Central memory CD4-positive, alpha-beta T cell (primary cell): Measurements from ENCODE around the gene TXNRD2.

Source experiments
- DNase-seq: peaks from one replicate; pipeline ENCODE4 v3.0.0; 2022

Gene TXNRD2

DNA sequence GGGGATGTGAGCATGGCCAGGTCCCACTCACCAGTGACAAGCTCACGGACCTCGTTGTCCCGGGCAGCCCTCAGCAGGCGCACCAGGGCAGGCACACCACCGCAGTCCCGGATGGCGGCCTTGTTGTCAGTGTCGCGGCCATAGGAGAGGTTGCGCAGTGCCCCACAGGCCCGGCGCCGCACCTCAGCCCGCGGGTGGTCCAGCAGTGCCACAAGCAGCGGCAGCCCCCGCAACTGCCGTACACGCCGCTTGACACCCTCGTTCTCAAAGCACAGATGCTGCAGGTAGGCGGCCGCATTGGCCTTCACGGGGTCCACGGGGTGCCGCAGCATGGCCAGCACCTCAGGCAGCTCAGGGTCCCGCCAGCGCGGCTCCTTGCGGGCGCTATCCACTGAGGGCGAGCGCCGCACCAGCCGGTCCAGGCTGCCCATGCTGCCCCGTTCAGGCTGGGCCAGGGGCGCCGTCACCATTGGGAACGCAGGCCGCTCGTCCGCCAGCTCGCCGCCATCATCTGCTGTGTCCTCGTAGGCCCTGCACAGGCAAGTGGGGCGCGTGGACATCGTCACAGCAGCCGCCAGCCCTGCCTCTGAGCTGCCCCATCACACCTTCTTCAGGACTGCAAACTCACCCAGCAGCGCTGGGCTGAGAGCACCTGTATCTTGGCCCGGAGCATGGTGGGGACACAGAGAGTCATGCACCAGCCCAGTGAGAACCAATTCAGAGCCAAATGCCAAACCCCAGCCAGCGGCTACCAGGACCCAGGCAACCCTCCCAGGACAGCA, 38.3 kb upstream of the TXNRD2 start:
- DNase-seq = no peak

DNA sequence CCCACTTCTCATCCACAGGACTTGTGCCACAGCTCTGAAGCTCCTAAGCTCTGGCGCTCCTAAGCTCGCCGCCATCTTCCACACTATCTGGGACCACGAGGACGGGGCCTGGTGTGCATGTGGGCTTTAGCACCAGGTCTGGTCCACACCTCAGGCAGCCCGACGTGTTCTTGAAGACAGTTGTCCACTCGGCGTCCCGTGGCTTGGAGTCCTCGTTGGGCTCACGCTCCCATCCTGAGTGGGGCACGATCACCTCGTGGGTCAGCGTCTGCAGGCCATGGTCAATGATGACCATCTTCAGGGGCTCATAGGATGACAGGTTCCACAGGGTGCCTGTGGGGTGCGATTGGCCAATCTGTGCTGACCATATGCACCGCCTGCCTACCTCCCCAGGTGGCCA, 37.1 kb upstream of the TXNRD2 start:
- no peak for DNase-seq

DNA sequence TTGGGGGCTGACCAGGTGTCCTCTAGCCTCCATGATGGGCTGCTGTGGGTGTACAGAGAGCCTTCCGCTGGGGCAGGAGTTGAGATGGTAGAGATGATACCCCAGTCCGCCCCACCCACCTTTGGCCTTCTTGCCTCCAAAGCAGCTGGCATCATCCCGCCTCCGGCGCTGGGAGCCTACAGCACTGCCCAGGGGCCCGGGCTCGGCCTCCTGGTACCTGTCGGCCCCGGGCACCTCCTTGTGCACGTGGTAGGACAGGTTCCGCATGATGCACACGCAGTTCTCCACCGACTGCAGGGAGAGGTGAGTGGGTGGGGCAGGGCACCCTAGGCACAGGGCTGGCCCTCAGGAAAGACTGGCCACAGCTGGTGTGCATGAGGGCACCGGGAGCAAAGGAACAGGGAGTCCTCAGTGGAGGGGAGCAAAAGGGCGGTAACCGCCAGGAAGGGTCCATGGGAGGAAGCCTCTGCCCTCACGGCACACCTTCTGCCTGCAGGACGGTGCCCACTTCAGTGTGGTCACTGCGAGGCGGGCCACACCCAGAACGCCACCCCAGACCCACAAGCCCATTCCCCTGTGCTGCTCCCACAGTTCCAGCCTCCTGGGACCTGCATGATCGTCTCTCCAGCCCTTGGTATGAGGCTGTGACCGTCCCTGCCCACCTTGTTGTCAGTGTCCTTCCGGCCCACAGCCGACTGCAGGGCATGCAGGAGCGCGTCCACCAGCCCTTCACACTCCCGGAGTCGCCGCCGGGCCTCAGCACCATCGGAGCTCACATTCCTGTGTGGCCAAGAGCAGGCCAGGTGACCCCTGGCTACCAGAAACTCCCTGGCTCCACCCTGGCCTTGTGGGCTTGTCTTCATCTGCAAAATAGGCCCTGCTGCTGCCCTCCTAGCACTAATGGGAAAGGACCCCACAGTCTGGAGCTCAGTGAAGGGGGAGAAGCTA, 36.0 kb upstream of the TXNRD2 start:
- DNase-seq = no peak

DNA sequence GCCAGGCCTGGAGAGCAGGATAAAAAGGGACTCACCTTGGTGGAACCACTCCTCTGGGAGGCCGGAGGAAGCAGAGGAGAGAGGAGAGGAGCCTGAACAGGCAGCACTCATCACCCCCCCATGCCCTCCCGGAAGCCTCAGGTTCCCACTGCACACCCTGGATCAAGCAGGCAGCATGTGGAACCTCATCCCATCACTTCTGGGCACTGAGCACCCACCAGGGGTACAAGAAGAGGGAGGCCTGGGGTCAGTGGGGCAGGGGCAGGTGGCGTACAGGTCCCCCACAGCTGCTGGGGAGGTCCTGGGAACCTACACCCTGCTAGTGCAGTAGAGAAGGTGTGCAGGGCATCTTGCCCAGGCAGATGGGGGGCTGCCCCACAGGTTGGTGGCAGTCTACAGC, 35.1 kb upstream of the TXNRD2 start:
- no peak for DNase-seq

DNA sequence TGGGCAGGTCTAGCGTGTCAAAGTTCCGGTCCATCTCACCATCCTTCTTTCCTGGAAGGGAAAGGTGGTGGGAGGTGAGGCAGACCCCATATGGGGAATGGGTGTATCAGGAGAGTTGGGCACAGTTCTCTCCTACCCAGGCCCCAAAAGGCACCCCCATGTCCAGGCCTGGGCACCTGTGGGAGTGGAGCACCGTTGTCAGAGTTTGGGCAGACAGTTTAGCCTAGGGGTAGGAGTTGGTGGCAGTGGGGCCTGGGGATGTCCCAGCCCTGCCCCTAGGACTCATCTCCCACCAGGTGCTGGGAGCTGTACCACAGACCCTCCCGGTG, 34.1 kb upstream of the TXNRD2 start:
- no peak for DNase-seq

DNA sequence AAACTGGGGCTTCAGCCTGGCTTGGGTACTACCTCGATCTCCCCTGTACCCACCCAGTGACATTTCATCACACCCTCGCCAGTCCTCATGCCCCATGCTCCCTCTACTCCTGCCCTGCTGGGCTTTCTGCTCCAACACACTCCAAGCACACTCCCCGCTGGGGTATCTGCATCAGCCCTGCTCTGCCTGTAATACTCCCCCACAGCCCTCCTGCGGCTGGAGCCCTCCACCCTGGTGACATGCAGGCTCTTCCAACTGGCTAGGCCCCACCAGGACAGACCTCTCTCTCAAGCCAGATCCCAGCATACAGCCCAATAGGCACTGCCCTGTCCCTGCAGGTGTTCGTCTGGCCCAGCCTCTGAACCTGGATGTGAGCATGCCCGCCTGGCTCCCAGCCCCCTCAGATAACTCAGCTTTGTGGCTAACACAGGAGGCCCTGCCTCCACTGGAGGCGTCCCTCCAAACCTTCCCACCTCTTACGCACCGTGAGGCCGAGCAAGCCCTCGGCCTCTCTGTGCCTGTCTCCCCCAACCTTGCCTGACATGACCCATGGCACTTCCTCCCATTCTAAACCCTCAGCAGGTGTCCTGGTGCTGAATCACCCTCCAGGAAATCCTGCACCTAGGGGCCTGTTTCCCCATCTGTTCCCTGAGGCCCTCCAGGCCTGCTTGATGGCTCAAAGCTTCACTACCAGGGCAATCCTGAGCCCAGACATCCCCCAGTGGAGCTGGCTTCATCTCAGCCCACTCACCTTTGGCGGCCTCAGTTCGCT, 33.5 kb upstream of the TXNRD2 start:
- DNase-seq = no peak

DNA sequence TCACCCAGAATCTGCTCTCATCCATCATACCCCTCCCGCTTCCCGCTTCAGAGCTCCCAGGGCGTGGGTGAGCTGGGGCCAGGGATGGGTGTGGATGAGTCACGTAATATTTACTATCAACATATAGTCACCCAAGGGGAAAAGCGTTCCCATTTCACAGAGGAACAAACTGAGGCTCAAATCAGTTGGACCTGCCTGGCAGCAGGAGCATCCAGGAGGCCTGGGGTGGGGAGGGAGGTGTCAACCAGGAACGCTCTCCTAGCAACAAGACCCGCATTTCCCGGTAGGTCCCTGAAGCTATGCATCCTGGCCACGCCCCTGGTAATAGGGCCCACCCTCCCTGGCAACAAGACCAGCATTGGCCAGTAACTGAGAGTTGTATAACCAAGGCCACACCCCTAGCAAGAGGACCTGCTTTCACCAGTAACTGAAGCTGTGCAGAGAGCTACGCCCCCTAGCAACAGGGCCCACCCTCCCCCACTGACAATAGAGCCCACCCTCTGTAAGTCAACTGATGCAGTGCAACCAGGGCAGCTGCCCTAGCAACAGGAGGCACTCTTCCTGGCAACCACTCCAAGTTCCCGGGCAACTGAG, 32.7 kb upstream of the TXNRD2 start:
- no peak for DNase-seq

DNA sequence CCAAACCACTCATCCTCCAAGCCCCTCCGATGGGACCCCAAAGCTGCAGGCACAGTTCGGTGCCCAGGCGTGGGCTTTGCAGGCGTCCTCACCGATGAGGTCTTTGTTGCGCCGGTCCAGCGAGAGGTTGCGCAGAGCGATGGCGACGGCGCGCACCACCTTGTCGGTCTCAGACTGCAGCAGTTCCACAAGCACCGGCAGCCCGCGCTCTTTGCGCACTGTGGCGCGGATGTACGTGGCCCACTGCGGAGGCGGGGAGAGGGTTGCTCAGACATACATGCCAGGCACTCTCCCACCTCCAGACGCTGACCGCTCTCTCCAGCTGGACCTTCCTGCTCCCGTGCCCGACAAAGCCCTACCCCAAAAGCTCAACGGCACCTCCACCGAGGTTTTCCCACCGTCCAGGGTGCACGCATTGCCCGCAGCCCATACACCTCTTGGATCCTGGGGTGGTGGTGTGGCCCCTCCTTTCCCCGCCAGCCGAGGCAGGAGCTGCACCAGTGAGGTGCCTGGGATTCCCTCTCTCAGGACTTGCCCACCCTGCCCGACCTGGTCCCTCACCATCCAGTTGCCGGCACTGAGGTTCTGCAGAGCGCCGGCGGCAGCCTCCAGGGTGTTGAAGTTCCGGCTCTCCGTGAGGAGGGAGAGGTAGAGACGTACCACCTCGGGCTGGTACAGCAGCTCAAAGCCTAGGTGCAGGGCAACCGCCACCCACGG, 32.1 kb upstream of the TXNRD2 start:
- DNase-seq = no peak

DNA sequence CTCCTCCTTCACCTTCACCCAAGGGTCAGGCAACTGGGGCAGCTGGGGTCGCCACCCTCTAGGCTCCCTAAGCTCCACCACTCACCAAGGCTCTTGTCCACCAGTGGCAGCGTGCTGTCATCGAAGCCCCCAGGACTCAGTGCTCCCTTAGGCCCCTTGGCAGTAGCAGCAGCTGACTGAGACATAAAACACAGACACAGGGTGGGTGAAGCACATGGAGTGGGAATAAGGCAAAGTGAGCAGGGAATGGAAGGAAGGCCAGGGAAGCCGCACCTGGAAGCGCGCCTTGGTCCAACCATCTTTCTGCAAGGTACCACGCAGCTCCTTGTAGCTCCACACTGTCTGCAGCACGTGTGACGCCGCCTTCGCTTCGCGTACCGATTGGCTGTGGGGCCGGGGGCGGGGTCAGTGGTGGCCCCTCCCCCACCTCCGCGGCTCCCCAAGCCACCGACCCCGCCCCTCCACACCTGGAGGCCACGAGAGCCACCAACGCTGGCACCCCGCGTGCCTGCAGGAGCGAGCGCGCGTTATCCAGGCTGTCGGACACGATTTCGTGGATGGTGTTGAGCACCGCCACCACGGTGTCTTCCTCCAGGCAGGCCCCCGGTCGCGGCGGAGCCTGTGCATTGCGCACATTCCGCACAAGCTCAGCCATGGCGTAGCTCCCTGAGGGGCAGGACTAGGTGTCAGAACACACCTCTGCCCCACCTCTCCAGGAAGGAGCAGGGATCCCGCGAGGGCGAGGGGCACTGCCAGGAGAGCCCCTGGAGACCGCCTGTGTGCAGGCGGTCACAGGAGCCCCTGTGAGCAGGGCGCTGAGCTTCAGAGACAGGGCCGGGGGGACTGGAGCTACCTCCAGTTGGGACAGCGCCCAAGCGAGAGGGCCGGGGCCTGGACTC, 31.3 kb upstream of the TXNRD2 start:
- no peak for DNase-seq

DNA sequence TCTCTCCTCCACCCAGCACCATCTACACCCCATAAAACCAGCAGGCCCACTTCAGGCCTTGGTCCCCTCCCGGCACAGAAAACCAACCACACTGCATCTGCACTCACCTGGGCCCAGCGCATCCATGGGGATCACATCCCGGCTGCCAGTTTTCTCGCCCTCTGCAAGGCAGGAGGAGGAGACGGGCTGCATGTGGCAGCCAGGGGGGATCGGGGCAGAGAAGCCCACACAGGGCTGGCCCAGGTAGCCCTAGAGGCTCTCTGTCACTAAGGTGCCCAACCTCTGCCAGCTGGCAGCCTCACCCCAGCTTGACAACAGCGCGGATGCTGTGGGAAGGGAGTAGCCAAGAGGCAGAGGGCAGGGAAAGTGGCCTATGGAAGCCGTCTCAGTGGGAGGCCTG, 30.6 kb upstream of the TXNRD2 start:
- DNase-seq = no peak

DNA sequence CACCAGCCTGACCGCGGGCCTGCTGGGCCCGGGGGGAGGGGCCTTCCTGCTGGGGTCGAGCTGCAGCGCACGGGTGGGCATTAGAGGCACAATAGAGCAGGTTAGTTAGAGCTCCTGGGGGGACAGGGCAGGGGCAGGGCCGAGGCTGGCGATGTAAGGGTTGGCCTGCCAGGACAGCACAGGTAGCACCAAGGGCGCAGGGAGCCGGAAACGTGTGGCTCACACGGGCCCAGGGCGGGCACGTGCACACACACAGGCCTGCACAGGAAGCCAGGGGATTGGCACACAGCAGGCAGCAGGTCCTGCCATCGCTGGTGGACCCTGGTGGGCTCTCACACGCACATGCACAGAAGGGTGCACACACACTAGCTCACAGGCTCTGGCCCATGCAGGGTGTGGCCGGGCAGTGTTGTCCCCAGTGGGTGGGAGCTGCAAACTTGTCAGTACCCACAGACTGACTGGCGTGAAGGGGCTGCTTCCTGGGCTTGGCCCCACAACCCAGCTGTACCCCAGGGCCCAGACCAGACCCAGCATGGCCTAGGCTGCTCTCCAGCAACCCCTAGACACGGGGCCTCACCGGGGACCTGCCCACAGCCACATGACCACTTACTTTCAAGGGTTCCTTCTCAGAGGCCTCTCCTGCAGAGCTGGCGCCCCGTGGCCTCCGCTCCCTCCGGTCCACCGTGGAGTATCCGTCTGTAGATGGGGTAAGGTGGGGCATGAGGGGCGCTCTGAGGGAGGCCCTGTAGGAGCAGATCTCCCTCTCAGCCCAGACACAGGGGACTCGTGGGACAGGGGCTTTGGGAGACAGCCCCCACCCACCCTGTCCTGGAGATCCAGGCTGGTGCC, 29.9 kb upstream of the TXNRD2 start:
- DNase-seq = no peak

DNA sequence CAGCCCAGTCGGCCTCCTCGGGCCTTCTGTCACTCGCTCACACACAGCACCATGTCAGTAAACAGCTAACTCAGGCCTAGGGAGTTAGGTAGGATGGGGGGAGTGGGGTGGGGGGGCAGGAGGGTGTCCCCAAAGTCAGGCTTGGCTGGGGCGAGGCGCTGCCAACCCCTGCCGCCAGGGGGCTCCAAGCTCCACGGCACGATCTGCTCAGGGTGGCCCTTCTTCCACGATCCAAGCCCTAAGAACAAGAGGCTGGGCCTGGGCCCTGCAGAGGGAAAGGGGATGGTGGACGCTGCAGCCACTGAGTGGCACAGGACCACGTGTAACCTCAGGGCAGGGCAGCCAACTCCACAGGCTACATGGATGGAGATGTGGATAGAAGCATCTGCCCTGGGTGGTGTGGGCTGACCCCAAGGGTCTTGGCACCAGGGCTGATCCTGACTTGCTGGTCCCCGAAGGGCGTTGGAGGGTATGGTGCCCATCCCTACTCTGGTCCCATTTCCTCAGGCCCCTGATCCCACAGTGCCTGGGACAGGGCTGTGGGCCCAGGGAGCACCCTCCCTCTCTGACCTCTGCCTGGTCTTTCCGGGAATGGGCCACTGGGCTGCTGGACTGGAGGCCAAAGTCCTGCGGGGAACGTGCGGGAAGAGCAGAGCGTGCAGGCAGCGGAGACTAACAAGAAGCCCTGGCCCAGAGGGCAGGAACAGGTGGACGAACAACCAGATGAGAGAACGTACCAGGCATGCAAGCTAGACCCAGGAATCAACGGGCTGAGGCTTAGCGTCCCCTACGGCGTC, 29.1 kb upstream of the TXNRD2 start:
- peak; percentile 62 for DNase-seq

DNA sequence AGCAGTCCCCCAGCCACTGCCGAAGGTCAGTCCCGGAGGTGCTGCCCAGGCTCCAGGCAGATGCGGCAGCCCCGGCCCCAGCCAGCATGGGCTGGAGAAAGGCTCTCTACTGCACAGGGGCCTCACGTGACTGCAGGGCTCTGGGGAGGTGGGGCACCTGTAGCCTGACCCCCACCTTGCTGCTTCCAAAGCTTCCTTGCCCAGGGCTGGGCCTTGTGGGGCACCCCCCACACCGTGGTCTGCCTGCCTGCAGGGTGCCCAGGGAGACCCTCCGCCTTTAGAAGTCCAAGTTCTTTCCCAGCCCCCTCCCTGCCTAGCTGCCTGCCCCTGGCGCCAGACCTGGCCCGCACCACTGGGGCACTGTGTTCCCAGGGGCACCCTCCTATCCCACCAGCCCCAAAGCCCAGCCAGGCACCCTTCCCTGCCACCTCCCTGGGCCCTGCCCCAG, 28.4 kb upstream of the TXNRD2 start:
- no peak for DNase-seq

DNA sequence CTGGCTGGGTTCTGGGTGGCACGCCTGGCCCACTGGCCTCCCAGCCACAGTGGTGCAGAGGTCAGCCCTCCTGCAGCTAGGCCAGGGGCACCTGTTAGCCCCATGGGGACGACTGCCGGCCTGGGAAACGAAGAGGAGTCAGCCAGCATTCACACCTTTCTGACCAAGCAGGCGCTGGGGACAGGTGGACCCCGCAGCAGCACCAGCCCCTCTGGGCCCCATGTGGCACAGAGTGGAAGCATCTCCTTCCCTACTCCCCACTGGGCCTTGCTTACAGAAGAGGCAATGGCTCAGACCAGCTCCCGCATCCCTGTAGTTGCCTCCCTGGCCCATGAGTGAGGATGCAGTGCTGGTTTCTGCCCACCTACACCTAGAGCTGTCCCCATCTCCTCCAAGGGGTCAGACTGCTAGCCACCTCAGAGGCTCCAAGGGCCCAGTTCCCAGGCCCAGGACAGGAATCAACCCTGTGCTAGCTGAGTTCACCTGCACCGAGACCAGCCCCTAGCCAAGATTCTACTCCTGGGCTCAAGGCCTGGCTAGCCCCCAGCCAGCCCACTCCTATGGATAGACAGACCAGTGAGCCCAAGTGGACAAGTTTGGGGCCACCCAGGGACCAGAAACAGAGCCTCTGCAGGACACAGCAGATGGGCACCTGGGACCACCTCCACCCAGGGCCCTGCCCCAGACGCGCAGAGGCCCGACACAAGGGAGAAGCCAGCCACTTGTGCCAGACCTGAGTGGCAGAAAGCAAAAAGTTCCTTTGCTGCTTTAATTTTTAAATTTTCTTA, 27.7 kb upstream of the TXNRD2 start:
- no peak for DNase-seq

DNA sequence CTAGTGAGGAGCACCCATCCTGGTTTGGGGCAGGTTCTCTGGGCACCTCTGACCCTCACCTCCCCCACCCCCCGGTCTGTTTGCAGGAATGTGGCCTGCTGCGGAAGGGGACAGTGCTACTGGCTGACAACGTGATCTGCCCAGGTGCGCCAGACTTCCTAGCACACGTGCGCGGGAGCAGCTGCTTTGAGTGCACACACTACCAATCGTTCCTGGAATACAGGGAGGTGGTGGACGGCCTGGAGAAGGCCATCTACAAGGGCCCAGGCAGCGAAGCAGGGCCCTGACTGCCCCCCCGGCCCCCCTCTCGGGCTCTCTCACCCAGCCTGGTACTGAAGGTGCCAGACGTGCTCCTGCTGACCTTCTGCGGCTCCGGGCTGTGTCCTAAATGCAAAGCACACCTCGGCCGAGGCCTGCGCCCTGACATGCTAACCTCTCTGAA, 26.9 kb upstream of the TXNRD2 start:
- DNase-seq = no peak

DNA sequence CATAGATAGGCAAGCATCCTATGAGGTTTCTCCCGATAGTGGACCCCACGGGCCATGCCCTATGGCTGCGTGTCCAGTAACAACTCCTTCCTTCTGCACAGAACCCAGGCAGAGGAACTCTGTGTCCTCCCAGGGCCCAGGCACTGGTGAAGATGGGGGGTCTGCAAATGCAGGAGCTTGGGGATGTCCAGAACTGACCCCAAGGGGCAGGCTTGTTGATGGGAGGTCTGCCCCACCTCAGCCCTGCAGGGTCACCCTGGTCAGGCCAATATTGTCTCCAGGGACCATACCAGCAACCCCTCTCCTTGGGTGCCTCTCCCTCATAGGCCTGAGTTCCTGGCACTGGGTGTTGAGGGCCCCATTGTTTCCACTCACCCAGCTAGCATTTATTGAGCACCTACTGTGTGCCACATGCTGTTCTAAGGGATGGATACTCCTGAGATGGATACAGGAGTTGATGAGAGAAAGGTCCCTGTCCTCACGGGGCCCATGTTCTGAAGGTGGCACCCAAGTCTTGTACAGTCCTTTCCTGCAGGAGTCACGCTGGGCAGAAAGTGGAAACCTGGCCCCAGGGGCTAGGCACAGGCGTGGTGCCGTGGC, 26.3 kb upstream of the TXNRD2 start:
- DNase-seq = no peak

DNA sequence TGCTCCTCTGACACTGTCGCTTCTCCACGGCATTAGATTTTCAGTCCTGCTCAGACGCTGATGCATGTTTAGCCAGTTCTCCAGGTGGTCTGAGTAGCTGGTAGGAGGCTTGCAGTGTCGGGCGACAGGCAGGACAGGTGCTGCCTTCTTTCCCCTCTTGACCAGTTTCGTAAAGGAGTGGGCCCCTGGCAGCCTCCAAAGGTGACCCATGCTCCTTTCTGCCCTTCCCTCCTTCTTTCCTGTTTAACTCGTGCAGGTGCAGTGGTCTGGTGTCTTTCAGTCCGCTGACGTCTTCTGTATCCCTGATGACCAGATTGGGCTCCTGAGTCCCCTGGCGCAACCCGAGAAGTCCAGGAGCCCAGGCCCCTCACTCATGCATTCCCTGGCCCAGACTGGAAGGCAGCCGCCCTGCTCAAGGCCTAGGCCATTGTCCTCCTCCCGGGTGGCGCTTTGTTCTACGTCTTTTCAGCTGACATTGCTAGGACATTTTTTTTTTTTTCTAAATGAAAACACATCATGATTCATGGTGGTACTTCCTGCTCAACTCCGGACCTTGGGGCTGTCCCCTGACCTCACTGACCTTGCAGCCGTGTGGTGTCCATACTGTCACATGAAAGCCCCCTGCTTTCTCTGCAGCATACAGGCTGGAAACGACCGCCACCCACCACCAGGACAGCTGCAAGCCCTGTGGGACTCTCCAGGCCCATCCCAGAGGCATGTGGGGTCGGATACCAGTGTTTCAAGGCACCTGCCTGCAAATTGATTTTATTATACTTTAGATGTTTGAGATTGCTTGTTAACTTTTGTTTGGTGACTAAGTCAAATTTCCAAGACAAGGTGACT, 25.5 kb upstream of the TXNRD2 start:
- DNase-seq = no peak
